ENCODE data around the gene DTX2. TPM values are rescaled to one million over a fixed set of nuclear protein-coding genes. Genes with fewer than 3 reads are reported as not detected.

Gene DTX2
- total RNA-seq, result 5.0 and 8.0 TPM in 2 replicates

DNA sequence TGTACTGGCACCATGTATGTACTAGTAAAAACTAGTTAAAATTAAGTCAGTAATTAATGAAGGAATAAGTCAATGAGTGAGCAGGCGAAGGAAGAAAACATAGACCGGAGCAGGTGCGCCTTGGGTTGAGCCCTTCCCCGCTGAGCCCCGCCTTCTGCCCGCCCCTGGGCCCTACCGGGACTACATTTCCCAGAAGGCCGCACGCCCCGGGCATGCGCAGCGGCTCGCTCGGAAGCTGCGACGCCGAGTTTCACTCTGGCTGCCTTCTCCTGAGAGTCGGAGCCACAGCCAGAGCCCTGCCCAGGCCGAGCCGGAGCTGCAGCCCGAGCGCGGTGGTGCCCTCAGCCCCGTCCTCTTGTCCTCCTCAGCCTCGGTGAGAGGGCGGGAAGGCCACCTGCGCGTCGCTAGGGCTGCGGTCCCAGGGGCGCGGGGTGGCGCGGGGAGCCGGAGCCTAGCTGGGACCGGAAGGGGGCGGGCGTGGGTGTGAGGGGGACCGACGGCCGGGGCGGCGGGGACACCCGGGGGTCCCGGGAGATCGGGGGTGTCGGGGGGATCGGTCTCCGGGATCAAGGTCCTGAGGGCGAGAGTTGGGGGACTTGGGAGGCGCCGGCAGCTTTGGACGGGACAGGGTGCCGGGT lies at the start of gene DTX2:
Gene DTX2, plus strand, starts transcription at position 246 of the 638 bp plus-strand sequence. CDS start 18,801 bp downstream, outside the sequence.

DNA sequence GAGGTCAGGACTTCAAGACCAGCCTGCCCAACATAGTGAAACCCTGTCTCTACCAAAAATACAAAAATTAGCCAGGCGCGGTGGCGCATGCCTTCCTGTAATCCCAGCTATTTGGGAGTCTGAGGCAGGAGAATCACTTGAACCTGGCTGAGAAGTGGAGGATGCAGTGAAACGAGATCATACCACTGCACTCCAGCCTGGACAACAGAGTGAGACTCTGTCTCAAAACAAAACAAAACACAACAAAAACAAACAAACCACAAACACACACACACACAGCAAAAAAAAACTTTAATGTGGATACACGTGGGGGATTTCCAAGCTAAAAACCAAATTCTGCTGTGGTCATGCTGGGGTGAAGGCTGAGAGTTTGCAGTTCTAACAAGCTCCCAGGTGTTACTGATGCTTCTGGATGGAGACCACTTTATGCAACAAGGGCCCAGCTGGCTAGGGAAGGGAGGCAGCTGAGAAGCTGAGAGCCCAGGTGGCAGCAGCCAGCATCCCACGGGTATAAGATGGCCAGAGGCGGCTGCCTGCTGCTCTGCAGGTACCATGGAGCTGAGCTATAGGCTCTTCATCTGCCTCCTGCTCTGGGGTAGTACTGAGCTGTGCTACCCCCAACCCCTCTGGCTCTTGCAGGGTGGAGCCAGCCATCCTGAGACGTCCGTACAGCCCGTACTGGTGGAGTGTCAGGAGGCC lies 36.9 kb upstream of the DTX2 start, which contains the start of gene ZP3:
Gene ZP3, plus strand, starts transcription at position 538 of the 699 bp plus-strand sequence. Its CDS starts 15 bp downstream, at position 553.

DNA sequence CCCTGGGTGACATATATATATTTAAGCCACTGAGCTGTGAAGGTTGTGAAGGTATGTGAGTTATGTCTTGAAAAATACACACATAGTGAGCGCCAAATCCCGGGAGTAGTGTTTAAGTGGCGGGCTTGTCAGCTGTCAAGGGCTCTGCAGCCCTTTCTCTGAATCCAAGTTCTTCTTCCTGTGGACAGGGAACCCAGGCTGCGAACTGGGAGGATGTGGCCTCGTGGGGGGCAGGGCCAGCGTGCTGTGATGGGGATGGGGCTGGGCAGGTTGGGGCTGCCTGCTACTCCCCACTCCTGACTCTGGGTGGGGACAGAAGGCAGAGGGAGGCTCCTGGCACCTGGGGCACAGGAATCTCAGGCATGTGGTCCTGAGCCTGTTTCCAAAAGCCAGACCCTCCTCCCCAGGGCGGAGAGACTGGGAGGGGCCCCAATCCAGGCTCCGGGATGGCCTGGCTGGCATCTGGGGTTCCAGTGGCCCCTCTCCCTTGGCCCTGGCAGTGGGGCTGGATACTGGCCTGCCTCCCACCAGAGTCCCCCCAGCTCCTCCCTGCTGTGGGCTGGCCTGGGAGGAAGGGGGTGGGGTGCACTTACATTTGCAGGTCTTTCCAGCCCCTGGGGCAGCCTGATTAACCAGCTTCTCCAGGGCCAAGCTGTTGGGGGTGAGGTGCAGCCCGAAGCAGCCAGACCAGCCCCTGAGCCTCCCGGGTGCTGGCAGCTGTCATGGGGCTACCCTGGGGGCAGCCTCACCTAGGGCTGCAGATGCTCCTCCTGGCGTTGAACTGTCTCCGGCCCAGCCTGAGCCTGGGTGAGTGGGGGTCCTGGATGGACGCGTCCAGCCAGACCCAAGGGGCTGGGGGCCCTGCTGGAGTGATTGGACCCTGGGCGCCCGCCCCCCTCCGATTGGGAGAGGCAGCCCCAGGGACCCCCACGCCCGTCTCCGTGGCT lies 48.7 kb downstream of the DTX2 start, which contains the start of gene UPK3B:
Gene UPK3B, plus strand, starts transcription at position 622 of the 947 bp plus-strand sequence. Its CDS starts 101 bp downstream, at position 723.

DNA sequence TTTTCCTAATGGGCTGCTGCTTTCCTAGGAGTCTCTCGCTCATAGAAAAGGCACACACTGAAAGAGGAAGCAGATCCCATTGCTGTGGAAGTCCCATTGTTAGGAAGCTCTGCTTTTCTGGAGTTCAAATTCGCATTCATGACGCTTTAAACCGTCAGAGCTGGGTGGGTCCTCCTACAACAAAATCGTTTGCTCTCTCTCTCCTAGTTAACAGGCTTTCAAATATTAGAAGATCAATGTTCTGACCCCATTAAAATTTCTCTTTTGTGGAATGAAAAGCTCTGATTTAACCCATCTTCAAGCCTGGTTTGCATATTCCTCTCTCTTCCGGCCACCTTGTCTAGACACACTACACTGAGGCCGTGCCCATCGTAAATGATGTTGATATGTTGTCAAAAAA lies 81.7 kb downstream of the DTX2 start, which contains the start of gene SPDYE16:
Gene SPDYE16, minus strand, starts transcription at position 101 of the 400 bp plus-strand sequence. CDS start 1,838 bp downstream, outside the sequence.

Other genes starting within 250 kb of the DTX2 start
- gene HSPB1, start 159.0 kb upstream of the DTX2 start, total RNA-seq, result 42.8 and 52.2 TPM in 2 replicates
- gene YWHAG, start 102.7 kb upstream of the DTX2 start, total RNA-seq, result 89.7 and 169 TPM in 2 replicates
- gene SSC4D, start 52.0 kb upstream of the DTX2 start, total RNA-seq, result 0.59 and 0.65 TPM in 2 replicates
- 0.89 and 1.8 TPM in 2 replicates for gene ZP3, start 36.8 kb upstream of the DTX2 start, total RNA-seq
- gene UPK3B, start 48.8 kb downstream of the DTX2 start, total RNA-seq, result under 0.01 TPM in 1 of 2 replicates, not detected in the other
- 0.05 TPM in 1 of 2 replicates, not detected in the other for gene SPDYE16, start 81.6 kb downstream of the DTX2 start, total RNA-seq
- gene POMZP3, start 165.6 kb downstream of the DTX2 start, total RNA-seq, result 0.88 and 4.8 TPM in 2 replicates